NCI-H1105 treated with DMSO at 0.1 percent for 48 hours (cell line): ENCODE results near the gene EMP2.

Experiments
- DNase-seq: peaks from one replicate; lab custom pipeline; 2025; lab: John Stamatoyannopoulos, UW

Gene EMP2

DNA sequence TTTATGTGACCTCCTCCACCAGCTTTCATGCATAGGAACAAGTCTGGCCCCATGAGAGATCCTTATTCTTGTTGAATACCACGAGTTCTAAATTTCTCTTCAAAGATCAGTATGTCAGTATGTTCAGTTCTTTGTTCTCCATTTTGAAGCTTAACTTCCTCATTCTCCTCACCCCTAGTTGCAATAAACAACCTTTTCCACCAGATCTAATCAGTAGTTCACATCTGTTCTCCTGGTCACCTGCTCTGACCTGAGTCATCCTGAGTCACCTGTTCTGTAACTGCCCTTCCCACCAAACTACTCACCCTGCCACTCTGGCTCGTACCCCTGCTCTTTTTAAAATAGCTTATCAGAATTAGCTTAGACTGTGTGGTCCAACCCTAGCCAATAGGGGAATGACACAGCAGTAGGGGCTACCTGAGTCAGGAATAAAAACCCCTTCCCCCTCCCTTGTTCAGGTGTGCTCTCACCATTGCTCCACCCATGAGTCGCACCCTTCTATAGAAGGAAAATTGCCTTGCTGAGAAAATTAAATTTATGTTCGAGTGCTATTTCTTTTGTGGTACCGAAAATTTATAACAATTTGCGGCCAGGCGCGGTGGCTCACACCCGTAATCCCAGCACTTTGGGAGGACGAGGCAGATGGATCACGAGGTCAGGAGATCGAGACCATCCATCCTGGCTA, 94.6 kb downstream of the EMP2 start:
- no peak for DNase-seq

DNA sequence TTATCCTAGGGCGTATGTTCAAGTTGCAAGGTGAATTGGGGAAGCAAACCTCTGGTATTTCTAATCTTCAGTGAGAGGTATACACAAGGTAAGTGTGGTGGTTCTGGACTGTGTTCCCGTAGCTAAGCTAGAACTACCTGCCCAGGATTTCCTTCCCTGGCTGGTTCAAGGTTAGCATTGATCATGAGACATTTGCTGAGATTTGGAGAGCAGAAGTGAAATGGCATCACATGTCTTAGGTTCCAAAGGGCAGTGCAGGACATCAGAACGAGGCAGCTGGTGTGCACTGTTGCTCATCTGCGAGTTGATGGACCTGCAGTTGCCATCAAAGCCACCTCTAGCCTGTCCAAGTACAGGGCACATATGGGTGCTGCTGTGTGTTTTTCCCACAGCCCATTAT, 95.2 kb downstream of the EMP2 start:
- no peak for DNase-seq

- DNase-seq, result no peak
These were observed 100.2 kb downstream of the EMP2 start for GRCh38 chr16:10480151-10480550.
